ENCODE results near the gene ARMH4. TPM values are rescaled to one million over a fixed set of nuclear protein-coding genes. Genes with fewer than 3 reads are reported as not detected.

ARMH4 gene
- polyA plus RNA-seq, 1 donor (not counting 4 experiments of a cell fraction or from before 2014, with no cell fraction given): 0.56 TPM

GRCh38 chr14:58061581-58061980 is 90.4 kb downstream of the ARMH4 start:
- Histone ChIP-seq H3K9me3 (ENCODE audit: control insufficient read depth, low read depth, low read length) (no peaks in the 10 kb centered on the region), H3K4me1 (ENCODE audit: control insufficient read depth, extremely low read depth, insufficient read depth, low read length) (no peaks in the 10 kb centered on the region), H3K4me2 (ENCODE audit: control insufficient read depth, extremely low read depth, insufficient read depth, low read depth, low read length) (no peak overlapping the region), H3K9me1 (ENCODE audit: control insufficient read depth, extremely low read depth, insufficient read depth, low read length) (no peaks in the 10 kb centered on the region), H3K9ac (ENCODE audit: control insufficient read depth, extremely low read depth, insufficient read depth, low read length) (no peak overlapping the region), H3K27ac (ENCODE audit: control insufficient read depth, insufficient read depth, low read length) (no peak overlapping the region), H4K20me1 (ENCODE audit: control insufficient read depth, extremely low read depth, insufficient read depth, low read length) (no peaks in the 10 kb centered on the region), H3K27me3 (ENCODE audit: control insufficient read depth, extremely low read depth, insufficient read depth, low read length) (peaks cover under 1% of the 10 kb centered on the region), H3K36me3 (ENCODE audit: control insufficient read depth in 2 of 2, extremely low read depth in 1 of 2, insufficient read depth in 2 of 2, low read length in 2 of 2) (no peaks in the 10 kb centered on the region), H2AFZ (ENCODE audit: control insufficient read depth, low read length) (no peak overlapping the region), H3K4me3 (ENCODE audit: control insufficient read depth in 2 of 3, extremely low read depth in 1 of 3, insufficient read depth in 2 of 3, low read depth in 1 of 3, low read length in 3 of 3) (no peak overlapping the region), H3K79me2 (ENCODE audit: control insufficient read depth, insufficient read depth, low read length) (no peaks in the 10 kb centered on the region)
- no peak for DNase-seq (ENCODE audit: low read depth, low spot score)
- dilution Hi-C loops (cut with MboI; ENCODE audit: extremely low pct_ligation_motif_present, low sequenced_read_pairs): no loop called here
- TF ChIP-seq EZH2 (IDR thresholded peaks at IDR 0.05; ENCODE audit: low read length) (no peak), CTCF (optimal IDR thresholded peaks at IDR 0.05 in 1 of 3, IDR thresholded peaks at IDR 0.05 in 1 of 3, conservative IDR thresholded peaks at IDR 0.05 in 1 of 3; ENCODE audit: extremely low read depth in 1 of 3, insufficient read depth in 2 of 3, low read length in 3 of 3) (no peak)
- no peak for FAIRE-seq

- no peaks in the 10 kb centered on the region for H3K9me1 ChIP-seq (ENCODE audit: control insufficient read depth, extremely low read depth, insufficient read depth, low read length)
- no peaks in the 10 kb centered on the region for H3K36me3 ChIP-seq (ENCODE audit: control insufficient read depth in 2 of 2, extremely low read depth in 1 of 2, insufficient read depth in 2 of 2, low read length in 2 of 2)
- DNase-seq (ENCODE audit: low read depth, low spot score): no peak
- no peaks in the 10 kb centered on the region for H3K79me2 ChIP-seq (ENCODE audit: control insufficient read depth, insufficient read depth, low read length)
- FAIRE-seq: no peak
- H4K20me1 ChIP-seq (ENCODE audit: control insufficient read depth, extremely low read depth, insufficient read depth, low read length): no peaks in the 10 kb centered on the region
- no peak overlapping the region for H3K9ac ChIP-seq (ENCODE audit: control insufficient read depth, extremely low read depth, insufficient read depth, low read length)
- H3K4me3 ChIP-seq (ENCODE audit: control insufficient read depth in 2 of 3, extremely low read depth in 1 of 3, insufficient read depth in 2 of 3, low read depth in 1 of 3, low read length in 3 of 3): no peak overlapping the region
- TF ChIP-seq EZH2 (IDR thresholded peaks at IDR 0.05; ENCODE audit: low read length) (no peak), CTCF (optimal IDR thresholded peaks at IDR 0.05 in 1 of 3, IDR thresholded peaks at IDR 0.05 in 1 of 3, conservative IDR thresholded peaks at IDR 0.05 in 1 of 3; ENCODE audit: extremely low read depth in 1 of 3, insufficient read depth in 2 of 3, low read length in 3 of 3) (no peak)
- H3K27me3 ChIP-seq (ENCODE audit: control insufficient read depth, extremely low read depth, insufficient read depth, low read length): peaks cover 4% of the 10 kb centered on the region
- dilution Hi-C loops (cut with MboI; ENCODE audit: extremely low pct_ligation_motif_present, low sequenced_read_pairs): no loop called here
- H3K4me1 ChIP-seq (ENCODE audit: control insufficient read depth, extremely low read depth, insufficient read depth, low read length): no peaks in the 10 kb centered on the region
- H3K9me3 ChIP-seq (ENCODE audit: control insufficient read depth, low read depth, low read length): no peaks in the 10 kb centered on the region
- no peak overlapping the region for H3K27ac ChIP-seq (ENCODE audit: control insufficient read depth, insufficient read depth, low read length)
- H2AFZ ChIP-seq (ENCODE audit: control insufficient read depth, low read length): no peak overlapping the region
- H3K4me2 ChIP-seq (ENCODE audit: control insufficient read depth, extremely low read depth, insufficient read depth, low read depth, low read length): no peak overlapping the region
Observed at GRCh38 chr14:58060898-58061297, 91.1 kb downstream of the ARMH4 start.

Measured in keratinocyte (primary cell).